T-helper 17 cell (primary cell): Measurements from ENCODE around the gene PEAR1. TPM values are rescaled to one million over a fixed set of nuclear protein-coding genes. Genes with fewer than 3 reads are reported as not detected.

Experiments
- ATAC-seq: fragments of 150-1000 bp; cut with Tn5 transposase; 2 replicates; pipeline ENCODE4 v1.10.0; 2021; ENCODE audit warnings: mild to moderate bottlenecking, moderate library complexity
- DNase-seq, 3 donors: peaks; one replicate each; pipeline versions ENCODE4 v3.0.0 to v3.0.0-alpha.2; 2020 to 2021
- H3K9me3 ChIP-seq: one replicate; pipeline ENCODE4 v1.7.0; 2013; ENCODE audit warnings: low read length, mild to moderate bottlenecking; ENCODE audit not compliant: control insufficient read depth, poor library complexity, severe bottlenecking
- H3K27ac Mint-ChIP-seq: one replicate; pipeline ENCODE4 v1.8.0; 2022; ENCODE audit warnings: mild to moderate bottlenecking, moderate library complexity, mixed read lengths
- H3K27me3 Mint-ChIP-seq: one replicate; pipeline ENCODE4 v1.8.0; 2022; ENCODE audit warnings: mixed read lengths
- H3K36me3 Mint-ChIP-seq: one replicate; pipeline ENCODE4 v1.8.0; 2022; ENCODE audit warnings: low read depth, mixed read lengths
- H3K4me1 Mint-ChIP-seq: one replicate; pipeline ENCODE4 v1.8.0; 2022; ENCODE audit warnings: mild to moderate bottlenecking, mixed read lengths
- H3K4me3 Mint-ChIP-seq: one replicate; pipeline ENCODE4 v1.8.0; 2022; ENCODE audit warnings: mild to moderate bottlenecking, moderate library complexity, mixed read lengths
- total RNA-seq, 4 donors: library from RNA in 2 of 4; stranded (reverse) in 2 of 4; gene quantifications; one replicate each; pipeline ENCODE4 v1.2.3 and lab custom pipeline; 2022 to 2026

The PEAR1 gene, protein sequence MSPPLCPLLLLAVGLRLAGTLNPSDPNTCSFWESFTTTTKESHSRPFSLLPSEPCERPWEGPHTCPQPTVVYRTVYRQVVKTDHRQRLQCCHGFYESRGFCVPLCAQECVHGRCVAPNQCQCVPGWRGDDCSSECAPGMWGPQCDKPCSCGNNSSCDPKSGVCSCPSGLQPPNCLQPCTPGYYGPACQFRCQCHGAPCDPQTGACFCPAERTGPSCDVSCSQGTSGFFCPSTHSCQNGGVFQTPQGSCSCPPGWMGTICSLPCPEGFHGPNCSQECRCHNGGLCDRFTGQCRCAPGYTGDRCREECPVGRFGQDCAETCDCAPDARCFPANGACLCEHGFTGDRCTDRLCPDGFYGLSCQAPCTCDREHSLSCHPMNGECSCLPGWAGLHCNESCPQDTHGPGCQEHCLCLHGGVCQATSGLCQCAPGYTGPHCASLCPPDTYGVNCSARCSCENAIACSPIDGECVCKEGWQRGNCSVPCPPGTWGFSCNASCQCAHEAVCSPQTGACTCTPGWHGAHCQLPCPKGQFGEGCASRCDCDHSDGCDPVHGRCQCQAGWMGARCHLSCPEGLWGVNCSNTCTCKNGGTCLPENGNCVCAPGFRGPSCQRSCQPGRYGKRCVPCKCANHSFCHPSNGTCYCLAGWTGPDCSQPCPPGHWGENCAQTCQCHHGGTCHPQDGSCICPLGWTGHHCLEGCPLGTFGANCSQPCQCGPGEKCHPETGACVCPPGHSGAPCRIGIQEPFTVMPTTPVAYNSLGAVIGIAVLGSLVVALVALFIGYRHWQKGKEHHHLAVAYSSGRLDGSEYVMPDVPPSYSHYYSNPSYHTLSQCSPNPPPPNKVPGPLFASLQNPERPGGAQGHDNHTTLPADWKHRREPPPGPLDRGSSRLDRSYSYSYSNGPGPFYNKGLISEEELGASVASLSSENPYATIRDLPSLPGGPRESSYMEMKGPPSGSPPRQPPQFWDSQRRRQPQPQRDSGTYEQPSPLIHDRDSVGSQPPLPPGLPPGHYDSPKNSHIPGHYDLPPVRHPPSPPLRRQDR
- total RNA-seq (10 to 100 TPM in 1 of 2 donors, under 1 TPM in 1; 0.42 to 17.7 TPM), total RNA-seq (lab: John Stamatoyannopoulos, UW) (0 to 0.23 reads per million in 2 donors)

DNA sequence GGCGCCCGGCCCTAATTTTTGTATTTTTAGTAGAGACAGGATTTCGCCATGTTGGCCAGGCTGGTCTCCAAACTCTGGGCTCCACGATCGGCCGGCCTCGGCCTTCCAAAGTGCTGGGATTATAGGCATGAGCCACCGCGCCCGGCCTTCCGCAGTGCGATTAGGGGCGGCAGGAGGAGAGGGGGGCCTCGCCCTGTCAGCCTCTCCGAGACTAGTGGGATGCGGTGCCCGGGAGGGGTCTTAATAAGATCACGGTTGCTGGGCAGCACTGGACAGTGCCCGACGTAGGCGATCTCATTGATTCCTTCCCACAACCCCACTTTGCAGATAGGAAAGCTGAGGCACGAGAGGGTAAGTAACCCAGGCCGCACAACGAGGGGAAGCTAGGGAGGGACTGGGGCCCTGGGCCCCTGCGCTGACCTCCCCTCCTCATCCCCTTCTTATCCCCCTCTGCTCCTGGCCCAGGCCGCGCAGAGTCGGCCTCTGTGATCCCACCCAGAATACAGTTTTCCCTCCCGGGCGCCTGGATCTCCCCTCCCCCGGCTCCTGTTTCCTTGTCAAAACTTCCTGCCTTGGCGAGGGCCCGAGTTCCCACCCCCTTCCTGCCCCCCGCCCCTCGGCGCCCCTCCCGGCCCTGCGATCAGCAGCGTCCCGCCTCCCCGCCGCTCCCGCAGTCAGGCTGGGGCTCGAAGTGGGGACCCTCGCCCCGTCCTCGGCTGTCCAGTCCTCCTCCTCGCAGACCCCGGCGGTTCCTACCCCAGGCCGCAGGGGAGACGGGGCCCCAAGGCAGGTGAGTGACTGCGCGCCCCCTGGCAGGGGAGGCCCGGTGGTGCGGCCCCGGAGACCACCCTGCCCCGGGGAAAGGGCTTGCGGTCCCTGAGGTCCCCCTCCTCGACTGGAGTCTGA is at the start of gene PEAR1:
Gene PEAR1 (plus strand): TSS at position 671 of the 906 bp plus-strand sequence. CDS start 10,209 bp downstream, outside the sequence.
- H3K27me3 Mint-ChIP-seq, result peaks cover 57% of the 10 kb centered on the region
- no peak within 1 kb of the TSS for H3K27ac Mint-ChIP-seq
- peaks cover 4% of the 10 kb centered on the region for H3K36me3 Mint-ChIP-seq
- peak within 1 kb of the TSS; percentile 80 for H3K4me3 Mint-ChIP-seq
- ATAC-seq (no peak), DNase-seq (no peak)
- no peaks in the 10 kb centered on the region for H3K9me3 ChIP-seq
- peaks cover 28% of the 10 kb centered on the region for H3K4me1 Mint-ChIP-seq

DNA sequence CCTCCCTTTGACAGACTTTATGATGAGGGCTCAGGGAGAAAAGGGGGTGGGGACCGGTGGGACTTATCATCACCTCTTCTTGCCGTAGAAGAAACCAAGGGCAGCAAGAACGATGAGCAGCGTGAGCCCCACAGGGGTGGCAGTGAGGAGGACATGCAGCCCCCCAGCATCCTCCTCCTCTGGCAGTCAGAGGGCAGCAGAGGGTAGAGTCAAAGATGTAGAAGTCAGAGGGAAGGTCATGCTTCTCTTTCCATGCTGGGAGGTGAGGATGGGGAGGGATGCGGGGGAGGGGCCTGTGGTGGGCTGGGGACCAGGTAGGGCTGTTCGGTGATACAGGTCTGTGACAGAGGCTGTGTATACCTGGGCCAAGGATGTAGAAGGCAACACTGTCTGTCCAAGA is 49.4 kb upstream of the PEAR1 start:
- peaks cover 21% of the 10 kb centered on the region for H3K4me1 Mint-ChIP-seq
- no peak overlapping the region for H3K4me3 Mint-ChIP-seq
- no peaks in the 10 kb centered on the region for H3K9me3 ChIP-seq
- DNase-seq (no peak), ATAC-seq (no peak)
- peaks cover 55% of the 10 kb centered on the region for H3K27me3 Mint-ChIP-seq
- peaks cover 6% of the 10 kb centered on the region for H3K36me3 Mint-ChIP-seq
- no peak overlapping the region for H3K27ac Mint-ChIP-seq

DNA sequence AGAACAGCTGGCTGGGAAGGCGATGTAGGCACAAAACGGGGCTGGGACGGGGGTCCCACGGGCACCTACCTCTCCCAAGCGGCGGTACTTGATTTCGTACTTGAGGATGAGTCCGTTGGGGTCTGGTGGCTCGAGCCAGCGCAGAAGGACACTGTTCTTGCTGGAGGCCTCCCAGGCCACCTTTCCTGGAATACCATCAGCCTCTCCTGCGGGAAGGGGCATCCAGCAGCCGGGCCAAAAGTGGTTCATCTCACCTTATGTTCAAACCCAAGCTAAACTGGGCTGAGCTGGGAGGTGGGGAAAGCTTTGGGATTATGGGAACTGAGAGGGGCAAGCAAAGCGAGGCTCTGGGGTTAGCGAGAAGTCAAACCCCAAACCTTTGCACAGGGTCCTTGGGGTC is 48.9 kb upstream of the PEAR1 start:
- Mint-ChIP-seq H3K4me1 (peaks cover 21% of the 10 kb centered on the region), H3K36me3 (peaks cover 6% of the 10 kb centered on the region), H3K4me3 (peak overlapping the region; percentile 59), H3K27ac (no peak overlapping the region), H3K27me3 (peaks cover 53% of the 10 kb centered on the region)
- no peak for DNase-seq
- ATAC-seq, result no peak
- H3K9me3 ChIP-seq, result no peaks in the 10 kb centered on the region

DNA sequence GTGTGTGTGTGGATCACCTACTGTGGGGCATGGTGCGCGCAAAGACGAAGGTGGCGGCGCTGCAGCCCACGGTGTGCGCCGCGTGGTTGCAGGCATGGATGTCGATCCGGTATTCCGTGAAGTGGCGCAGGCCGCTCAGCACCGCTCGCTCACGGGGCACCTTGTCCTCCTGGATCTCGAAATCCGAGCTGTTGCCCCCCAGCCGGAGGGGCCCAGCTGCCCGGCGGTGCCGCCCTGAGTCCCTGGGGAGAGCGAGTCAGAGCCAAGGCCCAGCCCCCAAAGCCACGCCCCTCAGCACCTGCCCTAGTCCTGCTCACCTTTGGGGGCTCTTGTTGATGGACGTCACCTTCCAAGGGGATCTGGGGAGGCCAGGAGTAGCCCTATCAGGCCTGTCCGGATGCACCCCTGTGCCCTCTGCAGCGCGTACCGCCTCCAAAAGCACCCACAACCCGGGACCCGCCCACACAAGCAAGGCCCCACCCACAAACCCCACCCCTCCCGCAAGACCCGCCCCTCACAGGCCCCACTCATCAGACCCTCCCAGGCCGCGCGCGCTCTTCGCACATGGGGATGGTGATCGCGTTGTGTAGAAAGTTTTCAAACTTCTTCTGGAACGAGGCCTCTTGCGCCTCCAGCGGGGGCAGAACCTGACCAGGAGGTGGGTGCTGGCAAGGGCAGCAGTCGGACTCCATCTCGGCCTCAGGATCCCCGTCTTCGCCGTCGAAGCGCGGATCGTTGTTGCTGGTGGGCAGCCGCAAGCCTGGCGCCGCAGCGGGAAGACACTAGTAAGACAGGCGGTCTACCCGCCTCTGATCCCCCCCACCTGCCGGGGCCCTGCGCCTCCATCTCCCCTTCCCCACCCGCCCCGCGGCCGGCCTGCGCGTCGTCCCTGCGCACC is 48.2 kb upstream of the PEAR1 start:
- ATAC-seq (peak; percentile 63), DNase-seq (peak in 1 of 3 donors; percentile 39)
- Mint-ChIP-seq H3K27me3 (peaks cover 49% of the 10 kb centered on the region), H3K4me1 (peaks cover 21% of the 10 kb centered on the region), H3K4me3 (peak overlapping the region; percentile 59), H3K36me3 (peaks cover 6% of the 10 kb centered on the region), H3K27ac (no peak overlapping the region)
- no peaks in the 10 kb centered on the region for H3K9me3 ChIP-seq

DNA sequence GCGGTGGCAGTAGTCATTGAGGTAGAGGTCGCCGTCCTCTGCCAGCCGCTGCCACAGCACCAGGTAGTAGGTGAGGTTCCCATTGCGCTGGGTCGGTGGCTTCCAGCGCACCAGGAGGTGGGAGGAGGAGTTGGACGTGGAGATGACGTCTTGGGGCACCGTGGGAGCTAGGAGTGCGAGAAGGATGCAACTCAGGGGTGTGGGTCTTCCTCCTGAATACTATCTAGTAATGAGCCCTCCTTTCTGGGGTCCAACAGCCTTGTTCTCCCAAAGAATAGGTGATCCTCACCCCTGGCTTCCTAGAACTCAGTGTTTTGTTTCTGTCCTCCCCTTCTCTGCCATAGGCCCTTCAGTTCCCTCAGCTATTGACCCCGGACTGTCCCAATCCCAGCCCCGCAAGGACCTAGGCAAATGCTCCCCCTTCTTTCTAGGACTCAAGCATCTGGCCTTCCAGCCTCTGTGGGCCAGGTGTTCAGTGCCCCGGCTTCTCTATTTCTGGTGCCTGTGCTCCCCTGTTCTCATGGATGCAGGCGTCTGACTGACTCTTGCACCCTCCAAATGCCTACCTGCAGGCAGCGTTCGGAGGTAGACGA is 47.5 kb upstream of the PEAR1 start:
- H3K9me3 ChIP-seq, result no peaks in the 10 kb centered on the region
- Mint-ChIP-seq H3K4me3 (peak overlapping the region; percentile 19), H3K36me3 (peaks cover 6% of the 10 kb centered on the region), H3K27me3 (peaks cover 43% of the 10 kb centered on the region), H3K4me1 (peaks cover 21% of the 10 kb centered on the region), H3K27ac (no peak overlapping the region)
- no peak for ATAC-seq
- DNase-seq, result no peak

DNA sequence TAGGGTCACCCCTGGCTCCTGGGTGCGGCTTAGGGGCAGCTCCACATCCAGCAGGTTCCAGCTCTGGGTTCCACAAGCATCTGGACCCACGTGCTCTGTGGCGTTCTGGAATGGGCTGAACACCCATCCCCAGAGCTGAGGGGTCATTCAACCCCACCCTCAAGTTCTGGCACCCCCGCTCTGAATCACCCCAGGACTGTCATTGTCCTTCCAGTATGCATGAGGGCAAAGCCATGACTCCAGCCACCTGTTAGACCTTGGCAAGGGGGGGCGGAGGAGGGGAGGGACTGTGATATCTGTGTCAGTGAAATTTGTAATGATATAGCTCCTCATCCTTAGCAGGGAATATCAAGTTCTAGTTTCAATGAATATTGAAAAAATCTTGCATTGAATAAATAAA is 46.9 kb upstream of the PEAR1 start:
- ATAC-seq (no peak), DNase-seq (no peak)
- Mint-ChIP-seq H3K36me3 (peaks cover 6% of the 10 kb centered on the region), H3K27me3 (peaks cover 37% of the 10 kb centered on the region), H3K4me1 (peaks cover 21% of the 10 kb centered on the region), H3K27ac (no peak overlapping the region), H3K4me3 (no peak overlapping the region)
- H3K9me3 ChIP-seq, result no peaks in the 10 kb centered on the region

DNA sequence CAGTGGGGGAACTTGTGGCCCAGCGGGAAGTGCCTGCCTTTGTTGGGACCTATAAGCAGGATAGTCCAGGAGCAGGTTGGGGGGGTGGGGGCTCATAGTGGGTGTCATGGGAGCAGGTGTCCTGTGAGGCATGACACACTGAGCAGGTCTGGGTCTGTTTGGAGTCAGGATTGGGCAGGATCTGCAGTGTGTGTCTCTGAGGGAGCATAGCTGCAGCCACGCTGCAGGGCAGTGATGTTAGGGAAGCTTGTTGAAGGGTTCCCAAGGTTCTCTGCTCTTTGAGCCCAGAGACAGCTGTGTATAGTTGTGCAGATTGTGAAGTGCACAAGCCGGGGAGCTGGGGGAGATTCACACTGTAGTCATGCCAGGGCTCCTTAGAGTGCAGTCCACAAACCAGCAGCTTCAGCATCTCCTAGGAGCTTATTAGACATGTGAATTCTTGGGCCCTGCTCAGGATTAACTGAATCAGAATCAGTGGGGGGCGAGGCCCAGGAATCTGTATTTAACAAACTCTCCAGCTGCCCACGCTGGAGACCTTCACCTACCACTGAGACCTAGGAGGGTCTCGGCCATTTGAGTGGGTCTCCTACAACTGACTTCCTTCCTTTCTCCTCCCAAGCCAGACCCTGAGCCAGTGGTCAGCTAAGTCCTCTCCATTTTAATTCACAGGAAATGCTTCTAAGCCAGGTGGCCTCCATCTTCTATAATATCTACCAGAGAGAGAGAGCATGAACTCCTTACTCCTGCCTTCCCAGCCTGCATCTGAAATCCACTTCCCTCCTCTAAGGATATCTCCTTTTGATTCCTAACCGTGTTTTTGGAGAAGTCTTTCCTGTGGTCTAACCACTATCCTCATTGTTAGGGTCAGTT is 45.7 kb upstream of the PEAR1 start:
- peaks cover 30% of the 10 kb centered on the region for H3K27me3 Mint-ChIP-seq
- H3K9me3 ChIP-seq, result no peaks in the 10 kb centered on the region
- H3K36me3 Mint-ChIP-seq, result peaks cover 2% of the 10 kb centered on the region
- H3K27ac Mint-ChIP-seq, result no peak overlapping the region
- H3K4me3 Mint-ChIP-seq, result peak overlapping the region; percentile 45
- DNase-seq (no peak), ATAC-seq (no peak)
- H3K4me1 Mint-ChIP-seq, result peaks cover 22% of the 10 kb centered on the region

DNA sequence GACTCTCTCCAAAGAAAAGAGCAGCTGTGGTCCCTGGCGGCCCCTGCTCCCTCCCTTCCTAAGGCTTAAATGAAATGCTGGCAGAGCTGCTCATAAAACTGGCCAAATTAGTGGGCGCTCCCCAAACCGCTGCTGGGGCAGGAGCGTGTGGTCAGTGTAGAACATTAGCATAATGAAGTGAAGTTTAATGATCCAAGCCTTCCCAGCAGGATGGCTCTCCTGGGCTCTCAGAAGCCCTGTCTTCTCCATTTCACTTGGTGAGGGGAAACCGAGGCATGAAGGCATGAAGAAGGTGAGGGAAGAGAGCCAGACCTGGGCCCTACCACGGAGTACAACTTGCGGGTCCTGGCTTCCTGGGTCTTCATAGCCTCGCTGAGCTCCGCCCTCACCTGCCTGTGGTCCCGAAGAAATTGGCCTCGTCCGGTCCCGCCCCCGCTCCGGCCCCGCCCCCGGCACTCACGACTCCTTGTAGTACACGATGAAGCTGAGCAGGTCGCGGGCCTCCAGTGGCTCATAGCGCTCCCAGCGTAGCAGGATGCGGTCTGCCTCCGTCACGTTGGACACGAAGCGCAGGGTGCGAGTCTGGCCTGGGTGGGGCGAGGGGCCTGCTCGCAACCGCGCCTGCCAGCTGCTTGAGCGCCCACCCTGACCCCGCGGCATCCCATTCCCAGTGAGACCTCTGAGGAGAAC is 44.9 kb upstream of the PEAR1 start:
- ATAC-seq (peak; percentile 86), DNase-seq (peak; percentile 44 to 60 (median 58))
- H3K27ac Mint-ChIP-seq, result no peak overlapping the region
- peaks cover 33% of the 10 kb centered on the region for H3K27me3 Mint-ChIP-seq
- H3K4me3 Mint-ChIP-seq, result peak overlapping the region; percentile 76
- H3K9me3 ChIP-seq, result no peaks in the 10 kb centered on the region
- H3K4me1 Mint-ChIP-seq, result peaks cover 23% of the 10 kb centered on the region
- H3K36me3 Mint-ChIP-seq, result no peaks in the 10 kb centered on the region

DNA sequence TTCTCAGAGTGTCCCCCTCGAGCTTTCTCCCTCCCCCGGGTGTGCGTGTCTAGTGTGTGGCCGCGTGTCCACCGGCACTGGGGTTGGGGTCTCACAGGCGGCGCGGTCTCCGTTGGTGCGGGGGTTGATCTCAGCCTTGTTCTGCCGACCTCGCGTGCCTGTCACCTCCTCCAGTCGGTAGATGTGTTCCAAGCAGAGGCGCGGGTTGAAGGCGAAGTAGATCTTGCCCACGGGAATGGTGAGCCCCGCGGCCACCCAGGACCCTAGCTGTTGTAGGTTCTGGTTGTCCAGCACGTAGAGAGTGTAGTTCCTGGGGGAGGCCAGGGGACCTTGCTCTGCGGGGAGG is 44.4 kb upstream of the PEAR1 start:
- H3K4me3 Mint-ChIP-seq, result peak overlapping the region; percentile 76
- no peaks in the 10 kb centered on the region for H3K9me3 ChIP-seq
- peaks cover 32% of the 10 kb centered on the region for H3K27me3 Mint-ChIP-seq
- H3K36me3 Mint-ChIP-seq, result no peaks in the 10 kb centered on the region
- no peak for DNase-seq
- H3K4me1 Mint-ChIP-seq, result peaks cover 20% of the 10 kb centered on the region
- ATAC-seq, result no peak
- H3K27ac Mint-ChIP-seq, result no peak overlapping the region

DNA sequence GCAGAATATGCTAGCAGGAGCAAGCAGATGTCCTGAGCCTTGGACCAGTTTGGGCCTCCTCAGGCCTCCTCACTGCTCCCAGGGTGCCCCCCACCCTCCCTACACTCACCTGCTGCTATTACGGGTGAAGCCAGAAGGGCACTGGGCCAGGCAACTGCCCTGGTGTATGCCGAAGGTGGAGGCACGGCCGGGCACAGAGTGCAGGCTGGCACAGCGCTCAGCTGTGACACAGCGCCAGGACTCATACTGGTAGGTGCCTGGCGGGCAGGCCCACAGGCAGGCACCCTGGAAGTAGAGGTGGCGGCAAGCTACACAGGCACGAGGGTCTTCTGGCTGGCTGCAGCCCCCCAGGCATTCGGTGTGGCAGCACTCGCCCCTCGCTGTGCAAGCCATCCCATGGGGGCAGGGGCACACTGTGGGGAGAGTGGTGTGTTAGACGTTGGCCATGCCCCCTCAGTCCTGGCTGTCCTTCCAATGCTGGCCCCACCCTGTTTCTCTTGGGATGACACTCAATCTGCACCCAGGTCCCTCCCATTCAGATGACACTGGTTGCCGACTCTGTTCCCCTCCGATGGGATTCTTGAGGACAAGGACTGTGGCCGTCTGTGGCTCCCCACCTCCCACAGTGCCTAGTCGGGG is 41.6 kb upstream of the PEAR1 start:
- no peak for ATAC-seq
- H3K4me1 Mint-ChIP-seq, result peaks cover 18% of the 10 kb centered on the region
- peaks cover 4% of the 10 kb centered on the region for H3K36me3 Mint-ChIP-seq
- DNase-seq, result no peak
- H3K27ac Mint-ChIP-seq, result no peak overlapping the region
- H3K9me3 ChIP-seq, result no peaks in the 10 kb centered on the region
- peaks cover 27% of the 10 kb centered on the region for H3K27me3 Mint-ChIP-seq
- no peak overlapping the region for H3K4me3 Mint-ChIP-seq
